ENCODE measurements around the gene MARK3.

Gene MARK3

GRCh38 chr14:103436533-103436932 lies 51.3 kb downstream of the MARK3 start:
- DNase-seq: no peak

GRCh38 chr14:103442288-103442687 lies 57.1 kb downstream of the MARK3 start:
- H3K27me3 Mint-ChIP-seq (ENCODE audit: low read depth, poor library complexity): no peaks in the 10 kb centered on the region
- no peak overlapping the region for H3K4me3 Mint-ChIP-seq
- no peak for DNase-seq
- peaks cover 62% of the 10 kb centered on the region for H3K36me3 Mint-ChIP-seq (ENCODE audit: low read depth)
- H3K27ac Mint-ChIP-seq: no peak overlapping the region
- TF ChIP-seq CTCF (IDR thresholded peaks at IDR 0.05): no peak
- H3K9me3 Mint-ChIP-seq: no peaks in the 10 kb centered on the region
- H3K4me1 Mint-ChIP-seq: peaks cover 23% of the 10 kb centered on the region

More at GRCh38 chr14:103436533-103436932, 51.3 kb downstream of the MARK3 start:
- no peak for TF ChIP-seq CTCF (IDR thresholded peaks at IDR 0.05)
- Mint-ChIP-seq H3K4me3 (no peak overlapping the region), H3K27ac (peak overlapping the region; percentile 2), H3K27me3 (ENCODE audit: low read depth, poor library complexity) (no peaks in the 10 kb centered on the region), H3K9me3 (no peaks in the 10 kb centered on the region), H3K4me1 (peaks cover 15% of the 10 kb centered on the region), H3K36me3 (ENCODE audit: low read depth) (peaks cover 76% of the 10 kb centered on the region)

GRCh38 chr14:103443111-103443510 lies 57.9 kb downstream of the MARK3 start:
- H3K36me3 Mint-ChIP-seq (ENCODE audit: low read depth): peaks cover 55% of the 10 kb centered on the region
- TF ChIP-seq CTCF (IDR thresholded peaks at IDR 0.05): no peak
- DNase-seq: no peak
- H3K9me3 Mint-ChIP-seq: no peaks in the 10 kb centered on the region
- no peak overlapping the region for H3K4me3 Mint-ChIP-seq
- no peaks in the 10 kb centered on the region for H3K27me3 Mint-ChIP-seq (ENCODE audit: low read depth, poor library complexity)
- no peak overlapping the region for H3K27ac Mint-ChIP-seq
- H3K4me1 Mint-ChIP-seq: peaks cover 31% of the 10 kb centered on the region

- Mint-ChIP-seq H3K4me1 (peaks cover 37% of the 10 kb centered on the region), H3K9me3 (no peaks in the 10 kb centered on the region), H3K27ac (no peak overlapping the region), H3K36me3 (ENCODE audit: low read depth) (peaks cover 36% of the 10 kb centered on the region), H3K4me3 (no peak overlapping the region), H3K27me3 (ENCODE audit: low read depth, poor library complexity) (no peaks in the 10 kb centered on the region)
- TF ChIP-seq CTCF (IDR thresholded peaks at IDR 0.05): no peak
- no peak for DNase-seq
Measured at GRCh38 chr14:103444837-103445524, 59.8 kb downstream of the MARK3 start.

GRCh38 chr14:103445806-103446205 lies 60.6 kb downstream of the MARK3 start:
- H3K27me3 Mint-ChIP-seq (ENCODE audit: low read depth, poor library complexity): no peaks in the 10 kb centered on the region
- H3K9me3 Mint-ChIP-seq: no peaks in the 10 kb centered on the region
- H3K27ac Mint-ChIP-seq: peak overlapping the region; percentile 76
- no peak for DNase-seq
- H3K36me3 Mint-ChIP-seq (ENCODE audit: low read depth): peaks cover 32% of the 10 kb centered on the region
- H3K4me1 Mint-ChIP-seq: peaks cover 37% of the 10 kb centered on the region
- no peak for TF ChIP-seq CTCF (IDR thresholded peaks at IDR 0.05)
- H3K4me3 Mint-ChIP-seq: no peak overlapping the region

GRCh38 chr14:103448097-103448496 lies 62.9 kb downstream of the MARK3 start:
- Mint-ChIP-seq H3K9me3 (no peaks in the 10 kb centered on the region), H3K27me3 (ENCODE audit: low read depth, poor library complexity) (no peaks in the 10 kb centered on the region), H3K4me3 (peak overlapping the region; percentile 7), H3K4me1 (peaks cover 37% of the 10 kb centered on the region), H3K36me3 (ENCODE audit: low read depth) (peaks cover 37% of the 10 kb centered on the region), H3K27ac (peak overlapping the region; percentile 97)
- TF ChIP-seq CTCF (IDR thresholded peaks at IDR 0.05): no peak
- no peak for DNase-seq

Measured in nephron progenitor cell (in vitro differentiated cells).